Esophagus muscularis mucosa (tissue), 4 donors: ENCODE results near the gene ATP5PB.

Experiments used
- EP300 ChIP-seq: sonication (generic); formaldehyde crosslinking; IDR thresholded peaks from one replicate; pipeline ENCODE4 v1.6.1; 2017; ENCODE audit warnings: antibody characterized with exemption
- POLR2A ChIP-seq: fragments of 450-650 bp; IDR thresholded peaks from one replicate; pipeline ENCODE4 v1.6.1; 2017; ENCODE audit warnings: antibody characterized with exemption, moderate library complexity, mild to moderate bottlenecking, low read depth
- POLR2AphosphoS5 ChIP-seq, 2 donors: sonication (generic); formaldehyde crosslinking; IDR thresholded peaks; one replicate each; pipeline ENCODE4 v1.6.1; 2017; ENCODE audit warnings: antibody characterized with exemption in 2 of 2
- TF ChIP-seq, protein P1 (sequence below), 3 experiments: fragments of 200-600 bp in 2 of 3; fragments of 450-650 bp in 1 of 3; sonication (generic) in 2 of 3; IDR thresholded peaks; one replicate each; pipeline ENCODE4 v1.5.1; 2017 to 2019; ENCODE audit warnings: antibody characterized with exemption in 3 of 3, mild to moderate bottlenecking in 2 of 3, moderate library complexity in 1 of 3

DNA sequence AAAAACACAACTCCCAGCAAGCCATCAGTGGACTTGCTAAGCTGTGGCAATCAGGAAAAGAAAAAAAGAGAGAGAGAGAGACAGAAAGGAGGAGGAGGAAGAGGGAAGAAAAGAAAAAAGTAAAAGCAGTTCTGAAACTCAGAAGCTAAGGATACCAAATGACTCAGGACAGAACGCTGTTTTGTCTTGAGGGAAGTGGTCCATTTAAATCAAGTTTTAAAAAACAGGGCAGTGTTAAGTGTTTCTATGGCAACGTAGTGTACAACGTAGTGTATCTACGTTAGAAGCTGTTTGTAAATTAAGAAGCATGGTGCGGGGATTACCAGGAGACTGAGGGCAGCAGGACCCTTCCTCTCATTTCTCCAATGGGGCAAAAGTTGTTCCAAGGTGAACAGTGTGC, 48.3 kb downstream of the ATP5PB start:
- TF ChIP-seq, protein P1, sequence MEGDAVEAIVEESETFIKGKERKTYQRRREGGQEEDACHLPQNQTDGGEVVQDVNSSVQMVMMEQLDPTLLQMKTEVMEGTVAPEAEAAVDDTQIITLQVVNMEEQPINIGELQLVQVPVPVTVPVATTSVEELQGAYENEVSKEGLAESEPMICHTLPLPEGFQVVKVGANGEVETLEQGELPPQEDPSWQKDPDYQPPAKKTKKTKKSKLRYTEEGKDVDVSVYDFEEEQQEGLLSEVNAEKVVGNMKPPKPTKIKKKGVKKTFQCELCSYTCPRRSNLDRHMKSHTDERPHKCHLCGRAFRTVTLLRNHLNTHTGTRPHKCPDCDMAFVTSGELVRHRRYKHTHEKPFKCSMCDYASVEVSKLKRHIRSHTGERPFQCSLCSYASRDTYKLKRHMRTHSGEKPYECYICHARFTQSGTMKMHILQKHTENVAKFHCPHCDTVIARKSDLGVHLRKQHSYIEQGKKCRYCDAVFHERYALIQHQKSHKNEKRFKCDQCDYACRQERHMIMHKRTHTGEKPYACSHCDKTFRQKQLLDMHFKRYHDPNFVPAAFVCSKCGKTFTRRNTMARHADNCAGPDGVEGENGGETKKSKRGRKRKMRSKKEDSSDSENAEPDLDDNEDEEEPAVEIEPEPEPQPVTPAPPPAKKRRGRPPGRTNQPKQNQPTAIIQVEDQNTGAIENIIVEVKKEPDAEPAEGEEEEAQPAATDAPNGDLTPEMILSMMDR (IDR thresholded peaks at IDR 0.05), result no peak
- TF ChIP-seq POLR2A (no peak), EP300 (no peak), POLR2AphosphoS5 (IDR thresholded peaks at IDR 0.05) (no peak)
